SK-N-SH (cell line): ENCODE results near the gene TLL2. TPM values are rescaled to one million over a fixed set of nuclear protein-coding genes. Genes with fewer than 3 reads are reported as not detected.

ENCODE experiments used
- CTCF ChIA-PET: fragments of 300-600, 350-600 bp; formaldehyde crosslinking; extraction: SDS; loops from one replicate; lab custom pipeline; 2021; lab: Yijun Ruan, JAX
- POLR2A ChIA-PET: fragments of 350-600 bp; sonication (Branson Sonifier 250); formaldehyde crosslinking; extraction: SDS; loops from one replicate; lab custom pipeline; 2020; ENCODE audit warnings: antibody characterized with exemption, inconsistent platforms; lab: Yijun Ruan, JAX
- DNase-seq: peaks from one replicate; pipeline ENCODE4 v3.0.0; 2012
- H2AFZ ChIP-seq: fragments of 200-600 bp; sonication (generic); 2 replicates; pipeline ENCODE4 v1.8.1; 2016; ENCODE audit warnings: antibody characterized with exemption, mild to moderate bottlenecking, low read depth
- H3F3A ChIP-seq: fragments of 200-600 bp; sonication (generic); replicated peaks from 2 replicates; pipeline ENCODE3; 2016; ENCODE audit warnings: antibody characterized with exemption, mild to moderate bottlenecking; ENCODE audit not compliant: insufficient read depth
- H3K27ac ChIP-seq, 2 experiments: fragments of 200-500 bp in 1 of 2; fragments of 200-600 bp in 1 of 2; sonication (Bioruptor generic) in 1 of 2; sonication (generic), shearing (Covaris generic) in 1 of 2; 2 replicates each; pipeline versions ENCODE4 v1.5.1 to v1.6.1; 2014 to 2016; ENCODE audit warnings: low read depth in 2 of 2, inconsistent platforms in 1 of 2, low read length in 1 of 2, mild to moderate bottlenecking in 1 of 2, mixed read lengths in 1 of 2
- H3K27me3 ChIP-seq: fragments of 200-600 bp; sonication (generic), shearing (Covaris generic); 2 replicates; pipeline ENCODE4 v1.6.1; 2016; ENCODE audit warnings: mixed run types; ENCODE audit not compliant: insufficient read depth
- H3K36me3 ChIP-seq, 2 experiments: fragments of 200-500 bp in 1 of 2; fragments of 200-600 bp in 1 of 2; sonication (Bioruptor generic) in 1 of 2; sonication (generic) in 1 of 2; replicated peaks in 1 of 2; 2 replicates each; pipeline versions ENCODE3 to v1.5.1; 2014 to 2016; ENCODE audit warnings: low read length in 1 of 2, mild to moderate bottlenecking in 1 of 2; ENCODE audit not compliant: insufficient read depth in 2 of 2, control insufficient read depth in 1 of 2
- H3K4me1 ChIP-seq, 2 experiments: fragments of 200-500 bp in 1 of 2; fragments of 200-600 bp in 1 of 2; sonication (Bioruptor generic) in 1 of 2; sonication (generic), shearing (Covaris generic) in 1 of 2; 2 replicates each; pipeline versions ENCODE4 v1.5.1 to v1.6.1; 2014 to 2016; ENCODE audit warnings: low read depth in 1 of 2, low read length in 1 of 2, mixed run types in 1 of 2; ENCODE audit not compliant: insufficient read depth in 2 of 2, control insufficient read depth in 1 of 2
- H3K4me2 ChIP-seq: fragments of 200-600 bp; sonication (generic), shearing (Covaris generic); 2 replicates; pipeline ENCODE4 v1.6.1; 2017; ENCODE audit warnings: mixed run types
- H3K4me3 ChIP-seq, 2 experiments: fragments of 200-500 bp in 1 of 2; fragments of 200-600 bp in 1 of 2; sonication (Bioruptor generic) in 1 of 2; sonication (generic), shearing (Covaris generic) in 1 of 2; 2 replicates each; pipeline versions ENCODE4 v1.5.1 to v1.8.1; 2014 to 2016; ENCODE audit warnings: low read depth in 2 of 2, inconsistent platforms in 1 of 2, low read length in 1 of 2, mild to moderate bottlenecking in 1 of 2, mixed read lengths in 1 of 2, moderate library complexity in 1 of 2
- H3K79me2 ChIP-seq: fragments of 200-600 bp; sonication (generic); 2 replicates; pipeline ENCODE4 v1.8.1; 2017; ENCODE audit warnings: mild to moderate bottlenecking; ENCODE audit not compliant: insufficient read depth
- H3K9ac ChIP-seq: fragments of 200-600 bp; sonication (generic); 2 replicates; pipeline ENCODE4 v1.6.1; 2017; ENCODE audit warnings: mixed run types
- H3K9me2 ChIP-seq: fragments of 200-600 bp; sonication (generic); 2 replicates; pipeline ENCODE4 v1.6.1; 2017; ENCODE audit warnings: mixed run types
- H3K9me3 ChIP-seq: fragments of 200-600 bp; sonication (generic); 2 replicates; pipeline ENCODE4 v1.6.1; 2017; ENCODE audit warnings: mixed run types, mild to moderate bottlenecking, moderate library complexity
- H4K20me1 ChIP-seq: fragments of 200-600 bp; sonication (generic); 2 replicates; pipeline ENCODE4 v1.6.1; 2017; ENCODE audit warnings: mild to moderate bottlenecking, mixed run types; ENCODE audit not compliant: insufficient read depth
- CHD2 ChIP-seq: fragments of 150-350 bp; IDR thresholded peaks from 2 replicates; pipeline ENCODE4 v1.6.1; 2018; ENCODE audit warnings: low read length; ENCODE audit not compliant: partially characterized antibody
- CTCF ChIP-seq: fragments of 200-600 bp; sonication (generic); IDR thresholded peaks from 2 replicates; pipeline ENCODE4 v1.6.1; 2017; ENCODE audit warnings: antibody characterized with exemption, mild to moderate bottlenecking, moderate library complexity
- EP300 ChIP-seq, 2 experiments: IDR thresholded peaks; 2 replicates each; pipeline versions ENCODE4 v1.4.0 to v1.6.1; 2012; ENCODE audit warnings: borderline replicate concordance in 1 of 2, low read depth in 1 of 2, low read length in 1 of 2
- EZH2phosphoT487 ChIP-seq: fragments of 200-600 bp; sonication (generic); IDR thresholded peaks from 2 replicates; pipeline ENCODE4 v1.6.1; 2017; ENCODE audit warnings: low read depth, mixed run types, mild to moderate bottlenecking, antibody characterized with exemption, moderate library complexity, borderline replicate concordance
- FOSL2 ChIP-seq: IDR thresholded peaks from 2 replicates; pipeline ENCODE4 v1.4.0; 2012; ENCODE audit warnings: low read depth, mild to moderate bottlenecking, moderate library complexity, borderline replicate concordance
- FOXJ3 ChIP-seq: sonication (generic); formaldehyde crosslinking; IDR thresholded peaks from 2 replicates; pipeline ENCODE4 v1.5.1; 2020; ENCODE audit warnings: mild to moderate bottlenecking, missing genetic modification reagents
- GABPA ChIP-seq: IDR thresholded peaks from 2 replicates; pipeline ENCODE4 v1.4.0; 2012; ENCODE audit warnings: low read depth, mild to moderate bottlenecking
- MAX ChIP-seq: IDR thresholded peaks from 2 replicates; pipeline ENCODE4 v1.4.0; 2012; ENCODE audit warnings: low read depth
- MEF2A ChIP-seq: IDR thresholded peaks from 2 replicates; pipeline ENCODE4 v1.4.0; 2012; ENCODE audit warnings: low read depth, borderline replicate concordance
- NFIC ChIP-seq: IDR thresholded peaks from 2 replicates; pipeline ENCODE4 v1.4.0; 2012; ENCODE audit warnings: borderline replicate concordance
- RAD21 ChIP-seq: IDR thresholded peaks from 2 replicates; pipeline ENCODE4 v1.6.1; 2012; ENCODE audit warnings: mild to moderate bottlenecking, low read length
- RFX5 ChIP-seq: IDR thresholded peaks from 2 replicates; pipeline ENCODE4 v1.6.1; 2012; ENCODE audit warnings: mild to moderate bottlenecking, improper control_type of control experiment, low read length
- SMC3 ChIP-seq: IDR thresholded peaks from 2 replicates; pipeline ENCODE4 v1.6.1; 2012; ENCODE audit warnings: low read depth, low read length, improper control_type of control experiment
- TEAD4 ChIP-seq: IDR thresholded peaks from 2 replicates; pipeline ENCODE4 v1.4.0; 2012; ENCODE audit warnings: mild to moderate bottlenecking, borderline replicate concordance; ENCODE audit not compliant: insufficient read depth
- WGBS: methylation state at CpG from one replicate; pipeline ENCODE4 v1.1.6; 2017; ENCODE audit warnings: low lambda C conversion rate; 5-methylcytosine and 5-hydroxymethylcytosine counted together
- polyA plus RNA-seq, 3 experiments: library from polyadenylated mRNA; depleted of rRNA; stranded (reverse); fragments of >200 nt; gene quantifications; 2 replicates each; pipeline ENCODE4 v1.2.3, GENCODE V29; 2012
- TF ChIP-seq, protein P1 (sequence below): fragments of 150-350 bp; IDR thresholded peaks from 2 replicates; pipeline ENCODE4 v1.6.1; 2016; ENCODE audit warnings: mild to moderate bottlenecking, low read depth, low read length
- TF ChIP-seq, protein P2 (sequence below): IDR thresholded peaks from 2 replicates; pipeline ENCODE4; 2012
- TF ChIP-seq, protein P3 (sequence below): IDR thresholded peaks from 2 replicates; pipeline ENCODE4 v1.4.0; 2012; ENCODE audit warnings: low read depth, borderline replicate concordance

TLL2 gene
- polyA plus RNA-seq, 1 of the 3 experiments (the other 2 are of a cell fraction), result 0.36 TPM

GRCh38 chr10:96324447-96324846, 189.3 kb downstream of the TLL2 start:
- DNase-seq, result no peak
- 28% methylated on average over 2 of the region's 2 CpGs for WGBS
- no peaks in the 10 kb centered on the region for H3K36me3 ChIP-seq
- no peaks in the 10 kb centered on the region for H4K20me1 ChIP-seq
- no peak overlapping the region for H3K9ac ChIP-seq
- POLR2A ChIA-PET, result no interaction called here
- no peak overlapping the region for H3K4me2 ChIP-seq
- no peaks in the 10 kb centered on the region for H3K4me1 ChIP-seq
- CTCF ChIA-PET, result interaction anchor here (7.0 kb wide), 1 partner anchor 11 kb away, joined by 42 read pairs; no protein-coding TSS in a partner anchor
- H3K27ac ChIP-seq, result no peak overlapping the region
- TF ChIP-seq MAX (no peak), GABPA (no peak), SMC3 (no peak), NFIC (no peak), TEAD4 (no peak), EP300 (IDR thresholded peaks at IDR 0.05; ENCODE audit: borderline replicate concordance in 1 of 2, low read depth in 1 of 2, low read length in 1 of 2) (no peak)
- no peaks in the 10 kb centered on the region; the same call in 1 of the 2 replicates for H3K27me3 ChIP-seq
- no peaks in the 10 kb centered on the region for H3K9me3 ChIP-seq
- no peak overlapping the region for H3K4me3 ChIP-seq
- H3K9me2 ChIP-seq, result peaks cover 3% of the 10 kb centered on the region; the same call in 1 of the 2 replicates
- H3F3A ChIP-seq, result no peaks in the 10 kb centered on the region
- H2AFZ ChIP-seq, result no peak overlapping the region
- H3K79me2 ChIP-seq, result no peaks in the 10 kb centered on the region

DNA sequence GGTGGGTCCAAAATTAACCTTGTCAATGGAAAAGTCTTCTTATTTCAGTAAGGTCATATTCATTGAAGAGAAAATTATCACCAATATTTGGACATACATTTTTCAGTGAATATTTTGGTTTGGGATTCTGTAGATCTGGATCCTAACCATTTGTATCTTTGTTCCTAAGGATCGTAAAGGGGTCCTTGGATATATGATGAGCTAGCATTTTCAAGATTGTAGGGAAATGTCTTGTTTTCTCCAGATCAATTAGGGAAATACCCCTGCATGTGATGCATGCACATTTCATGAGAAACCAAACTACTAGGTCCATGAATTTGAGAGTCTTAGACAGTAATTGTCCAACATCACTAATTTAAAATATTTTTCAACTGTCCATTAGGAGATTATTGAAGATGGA, 191.5 kb downstream of the TLL2 start:
- CTCF ChIA-PET, result interaction anchor here (1.5 to 7.0 kb wide), 4 partner anchors 13 to 48 kb away, joined by 3 to 42 read pairs (median 4); no protein-coding TSS in a partner anchor

More for the DNA sequence above, 191.5 kb downstream of the TLL2 start:
- H3K9ac ChIP-seq, result no peak overlapping the region
- no peak for DNase-seq
- TF ChIP-seq GABPA (no peak), EZH2phosphoT487 (no peak), RFX5 (no peak), FOXJ3 (CRISPR knock-in tag) (no peak), RAD21 (no peak), CTCF (no peak), MEF2A (no peak), CHD2 (no peak), FOSL2 (no peak)
- TF ChIP-seq, protein P1, sequence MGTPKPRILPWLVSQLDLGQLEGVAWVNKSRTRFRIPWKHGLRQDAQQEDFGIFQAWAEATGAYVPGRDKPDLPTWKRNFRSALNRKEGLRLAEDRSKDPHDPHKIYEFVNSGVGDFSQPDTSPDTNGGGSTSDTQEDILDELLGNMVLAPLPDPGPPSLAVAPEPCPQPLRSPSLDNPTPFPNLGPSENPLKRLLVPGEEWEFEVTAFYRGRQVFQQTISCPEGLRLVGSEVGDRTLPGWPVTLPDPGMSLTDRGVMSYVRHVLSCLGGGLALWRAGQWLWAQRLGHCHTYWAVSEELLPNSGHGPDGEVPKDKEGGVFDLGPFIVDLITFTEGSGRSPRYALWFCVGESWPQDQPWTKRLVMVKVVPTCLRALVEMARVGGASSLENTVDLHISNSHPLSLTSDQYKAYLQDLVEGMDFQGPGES, result no peak
- TF ChIP-seq, protein P2, sequence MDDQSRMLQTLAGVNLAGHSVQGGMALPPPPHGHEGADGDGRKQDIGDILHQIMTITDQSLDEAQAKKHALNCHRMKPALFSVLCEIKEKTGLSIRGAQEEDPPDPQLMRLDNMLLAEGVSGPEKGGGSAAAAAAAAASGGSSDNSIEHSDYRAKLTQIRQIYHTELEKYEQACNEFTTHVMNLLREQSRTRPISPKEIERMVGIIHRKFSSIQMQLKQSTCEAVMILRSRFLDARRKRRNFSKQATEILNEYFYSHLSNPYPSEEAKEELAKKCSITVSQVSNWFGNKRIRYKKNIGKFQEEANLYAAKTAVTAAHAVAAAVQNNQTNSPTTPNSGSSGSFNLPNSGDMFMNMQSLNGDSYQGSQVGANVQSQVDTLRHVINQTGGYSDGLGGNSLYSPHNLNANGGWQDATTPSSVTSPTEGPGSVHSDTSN, result no peak
- TF ChIP-seq, protein P3, sequence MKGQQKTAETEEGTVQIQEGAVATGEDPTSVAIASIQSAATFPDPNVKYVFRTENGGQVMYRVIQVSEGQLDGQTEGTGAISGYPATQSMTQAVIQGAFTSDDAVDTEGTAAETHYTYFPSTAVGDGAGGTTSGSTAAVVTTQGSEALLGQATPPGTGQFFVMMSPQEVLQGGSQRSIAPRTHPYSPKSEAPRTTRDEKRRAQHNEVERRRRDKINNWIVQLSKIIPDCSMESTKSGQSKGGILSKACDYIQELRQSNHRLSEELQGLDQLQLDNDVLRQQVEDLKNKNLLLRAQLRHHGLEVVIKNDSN, result no peak
- TF ChIP-seq, all 33 proteins: peak for 0
- Histone ChIP-seq H2AFZ (no peak overlapping the region), H4K20me1 (no peaks in the 10 kb centered on the region), H3K36me3 (no peaks in the 10 kb centered on the region), H3K4me1 (no peaks in the 10 kb centered on the region), H3K79me2 (no peaks in the 10 kb centered on the region), H3K4me2 (no peak overlapping the region), H3K27me3 (no peaks in the 10 kb centered on the region; the same call in 1 of the 2 replicates), H3K9me3 (no peaks in the 10 kb centered on the region), H3F3A (no peaks in the 10 kb centered on the region), H3K4me3 (no peak overlapping the region), H3K27ac (no peak overlapping the region), H3K9me2 (no peaks in the 10 kb centered on the region)
- POLR2A ChIA-PET, result no interaction called here
- 42% methylated on average over 1 of the region's 1 CpG for WGBS
